ENCODE results near the gene CTNNA2.

- TF ChIP-seq, protein P1, sequence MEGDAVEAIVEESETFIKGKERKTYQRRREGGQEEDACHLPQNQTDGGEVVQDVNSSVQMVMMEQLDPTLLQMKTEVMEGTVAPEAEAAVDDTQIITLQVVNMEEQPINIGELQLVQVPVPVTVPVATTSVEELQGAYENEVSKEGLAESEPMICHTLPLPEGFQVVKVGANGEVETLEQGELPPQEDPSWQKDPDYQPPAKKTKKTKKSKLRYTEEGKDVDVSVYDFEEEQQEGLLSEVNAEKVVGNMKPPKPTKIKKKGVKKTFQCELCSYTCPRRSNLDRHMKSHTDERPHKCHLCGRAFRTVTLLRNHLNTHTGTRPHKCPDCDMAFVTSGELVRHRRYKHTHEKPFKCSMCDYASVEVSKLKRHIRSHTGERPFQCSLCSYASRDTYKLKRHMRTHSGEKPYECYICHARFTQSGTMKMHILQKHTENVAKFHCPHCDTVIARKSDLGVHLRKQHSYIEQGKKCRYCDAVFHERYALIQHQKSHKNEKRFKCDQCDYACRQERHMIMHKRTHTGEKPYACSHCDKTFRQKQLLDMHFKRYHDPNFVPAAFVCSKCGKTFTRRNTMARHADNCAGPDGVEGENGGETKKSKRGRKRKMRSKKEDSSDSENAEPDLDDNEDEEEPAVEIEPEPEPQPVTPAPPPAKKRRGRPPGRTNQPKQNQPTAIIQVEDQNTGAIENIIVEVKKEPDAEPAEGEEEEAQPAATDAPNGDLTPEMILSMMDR (IDR thresholded peaks at IDR 0.05) = no peak
- no peak for TF ChIP-seq ZFX (IDR thresholded peaks at IDR 0.05; ENCODE audit: borderline replicate concordance)
Measured at GRCh38 chr2:79799729-79800128, 286.9 kb downstream of the CTNNA2 start.

All from 22Rv1 (cell line).